Small intestine (tissue), 7 donors: ENCODE measurements around the gene LPP. TPM values are rescaled to one million over a fixed set of nuclear protein-coding genes. Genes with fewer than 3 reads are reported as not detected.

Experiments
- DNase-seq, 2 donors: peaks; one replicate each; pipeline versions ENCODE4 v3.0.0 to v3.0.0-alpha.2; 2013
- FAIRE-seq: peaks from 2 replicates; lab custom pipeline; 2012; peaks lifted over from hg19 to GRCh38; lab: Jason Lieb, UNC
- H3K27ac ChIP-seq, 3 donors: one replicate each; pipeline ENCODE4 v1.5.1; 2013; ENCODE audit warnings: low read length in 2 of 3, mild to moderate bottlenecking in 2 of 3, control low read depth in 1 of 3, inconsistent platforms in 1 of 3, low read depth in 1 of 3, moderate library complexity in 1 of 3
- H3K27me3 ChIP-seq, 3 donors: one replicate each; pipeline ENCODE4 v1.6.1; 2013; ENCODE audit warnings: low read length in 3 of 3, inconsistent platforms in 1 of 3; ENCODE audit not compliant: control insufficient read depth in 3 of 3, insufficient read depth in 3 of 3
- H3K36me3 ChIP-seq, 3 donors: one replicate each; pipeline ENCODE4 v1.6.1; 2013; ENCODE audit warnings: low read length in 3 of 3, inconsistent platforms in 1 of 3, low read depth in 1 of 3, mild to moderate bottlenecking in 1 of 3, moderate library complexity in 1 of 3; ENCODE audit not compliant: control insufficient read depth in 3 of 3, insufficient read depth in 2 of 3
- H3K4me1 ChIP-seq, 3 donors: one replicate each; pipeline ENCODE4 v1.6.1; 2013; ENCODE audit warnings: low read length in 2 of 3, inconsistent platforms in 1 of 3, low read depth in 1 of 3, mild to moderate bottlenecking in 1 of 3, moderate library complexity in 1 of 3; ENCODE audit not compliant: control insufficient read depth in 3 of 3, insufficient read depth in 2 of 3
- H3K4me3 ChIP-seq, 3 donors: one replicate each; pipeline ENCODE4 v1.5.1; 2013; ENCODE audit warnings: low read length in 3 of 3, control low read depth in 1 of 3, inconsistent platforms in 1 of 3, low read depth in 1 of 3, mild to moderate bottlenecking in 1 of 3, moderate library complexity in 1 of 3
- H3K9me3 ChIP-seq, 2 donors: one replicate each; pipeline ENCODE4 v1.6.1; 2013; ENCODE audit warnings: low read depth in 1 of 2, low read length in 1 of 2; ENCODE audit not compliant: control insufficient read depth in 2 of 2, insufficient read depth in 1 of 2
- WGBS, 3 donors: extraction: QIAGEN DNeasy Blood & Tissue Kit; methylation state at CpG; one replicate each; pipeline ENCODE4 v1.1.7; 2013; 5-methylcytosine and 5-hydroxymethylcytosine counted together
- polyA plus RNA-seq, 4 donors: library from polyadenylated mRNA; stranded (reverse) in 3 of 4; unstranded in 1 of 4; fragments of 200-250 nt in 3 of 4; fragments of 120-200 nt in 1 of 4; gene quantifications; one replicate each; pipeline versions ENCODE4 v1.2.1 to v1.2.3, GENCODE V29; 2013
- donor health status: healthy with polysubstance abuse.
- donor health status: control.
- donor health status: control.
- donor health status: Bipolar disorder and iron deficiency.
- donor health status: healthy.

LPP gene
- polyA plus RNA-seq, 4 donors: 5.4 to 35.8 (median 12.4) TPM

DNA sequence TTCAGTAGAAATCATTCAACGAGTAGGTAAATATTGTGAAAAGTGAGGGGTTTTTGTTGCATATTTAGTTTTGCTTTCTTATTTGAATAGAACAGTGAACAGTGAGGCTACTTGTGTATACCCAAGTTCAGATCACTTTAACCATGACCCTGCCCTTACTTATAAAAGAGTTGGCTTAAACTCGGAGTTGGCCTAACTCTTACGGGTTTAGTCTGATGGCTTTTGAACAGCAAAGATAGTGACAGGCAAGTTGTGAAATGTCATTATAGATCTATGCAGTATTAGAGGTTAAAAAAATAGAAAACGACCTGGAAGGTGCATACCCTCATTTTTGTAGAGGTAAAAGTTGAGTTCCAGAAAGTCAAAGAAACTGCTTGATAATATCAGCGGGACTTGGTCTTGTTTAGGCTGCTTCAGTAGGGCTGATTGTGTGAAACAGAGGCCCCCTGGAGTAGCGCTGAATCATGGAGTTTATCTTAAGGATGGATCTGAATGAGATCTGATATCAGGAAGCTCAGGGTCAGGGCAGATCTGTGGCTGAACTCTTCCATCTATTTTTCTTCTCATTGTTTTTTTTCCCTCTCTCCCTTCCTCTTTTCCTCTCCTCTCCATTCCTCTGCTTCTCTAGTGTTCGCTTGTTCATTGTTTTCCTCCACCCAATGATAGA lies 359.8 kb downstream of the LPP start:
- Histone ChIP-seq H3K9me3 (no peaks in the 10 kb centered on the region), H3K36me3 (peaks cover 0 to 3% (median 0%) of the 10 kb centered on the region in 3 donors), H3K27ac (no peak overlapping the region), H3K4me3 (no peak overlapping the region), H3K4me1 (no peaks in the 10 kb centered on the region), H3K27me3 (no peaks in the 10 kb centered on the region)
- WGBS, 3 donors: 90 to 92% (median 92%) methylated on average over 7 of the region's 7 CpGs
- DNase-seq (no peak), FAIRE-seq (no peak)

GRCh38 chr3:188516515-188516914 lies 362.6 kb downstream of the LPP start:
- 66 to 80% (median 75%) methylated on average over 2 of the region's 2 CpGs for WGBS, 3 donors
- Histone ChIP-seq H3K27me3 (no peaks in the 10 kb centered on the region), H3K9me3 (no peaks in the 10 kb centered on the region), H3K36me3 (peaks cover 0 to 6% (median 0%) of the 10 kb centered on the region in 3 donors), H3K27ac (no peak overlapping the region), H3K4me1 (no peaks in the 10 kb centered on the region), H3K4me3 (no peak overlapping the region)
- FAIRE-seq (no peak), DNase-seq (no peak)

GRCh38 chr3:188518416-188518815 lies 364.5 kb downstream of the LPP start:
- WGBS, 3 donors: 87 to 93% (median 91%) methylated on average over 2 of the region's 2 CpGs

GRCh38 chr3:188518835-188519452 lies 365.0 kb downstream of the LPP start:
- Histone ChIP-seq H3K4me1 (no peaks in the 10 kb centered on the region), H3K9me3 (no peaks in the 10 kb centered on the region), H3K27me3 (no peaks in the 10 kb centered on the region), H3K4me3 (no peak overlapping the region), H3K27ac (no peak overlapping the region), H3K36me3 (peaks cover 0 to 6% (median 0%) of the 10 kb centered on the region in 3 donors)
- DNase-seq (no peak), FAIRE-seq (no peak)
- 89 to 91% (median 91%) methylated on average over 6 of the region's 6 CpGs for whole genome bisulfite sequencing, 3 donors

More at GRCh38 chr3:188518416-188518815, 364.5 kb downstream of the LPP start:
- Histone ChIP-seq H3K4me3 (no peak overlapping the region), H3K4me1 (no peaks in the 10 kb centered on the region), H3K9me3 (no peaks in the 10 kb centered on the region), H3K27ac (no peak overlapping the region), H3K36me3 (peaks cover 0 to 6% (median 0%) of the 10 kb centered on the region in 3 donors), H3K27me3 (no peaks in the 10 kb centered on the region)
- DNase-seq: no peak
- no peak for FAIRE-seq

DNA sequence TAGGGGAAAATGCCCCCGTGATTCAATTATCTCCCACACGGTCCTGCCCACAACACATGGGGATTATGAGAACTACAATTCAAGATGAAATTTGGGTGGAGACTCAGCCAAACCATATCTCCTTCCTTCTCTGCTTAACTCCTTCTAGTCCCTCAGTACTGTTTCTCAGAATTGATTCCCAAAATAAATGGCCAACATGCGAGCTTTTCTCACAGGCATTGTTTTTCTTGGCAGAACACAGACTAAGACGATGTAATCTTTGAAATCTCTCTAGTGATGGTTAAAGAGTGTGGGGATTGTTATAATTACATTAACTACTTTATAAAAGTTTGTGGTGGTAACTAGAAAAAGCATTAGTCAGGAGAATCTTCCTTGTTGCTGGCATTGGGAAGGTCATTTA lies 366.5 kb downstream of the LPP start:
- 73 to 78% (median 77%) methylated on average over 4 of the region's 4 CpGs for WGBS, 3 donors
- Histone ChIP-seq H3K9me3 (no peaks in the 10 kb centered on the region), H3K27me3 (no peaks in the 10 kb centered on the region), H3K4me1 (no peaks in the 10 kb centered on the region), H3K36me3 (peaks cover 0 to 9% (median 0%) of the 10 kb centered on the region in 3 donors), H3K27ac (no peak overlapping the region), H3K4me3 (no peak overlapping the region)
- FAIRE-seq (no peak), DNase-seq (no peak)

GRCh38 chr3:188522115-188522514 lies 368.2 kb downstream of the LPP start:
- Histone ChIP-seq H3K27ac (no peak overlapping the region), H3K4me1 (no peaks in the 10 kb centered on the region), H3K4me3 (no peak overlapping the region), H3K27me3 (no peaks in the 10 kb centered on the region), H3K9me3 (no peaks in the 10 kb centered on the region), H3K36me3 (peaks cover 0 to 16% (median 4%) of the 10 kb centered on the region in 3 donors)
- FAIRE-seq: no peak
- WGBS, 3 donors: 77 to 89% (median 80%) methylated on average over 3 of the region's 3 CpGs
- DNase-seq: no peak

DNA sequence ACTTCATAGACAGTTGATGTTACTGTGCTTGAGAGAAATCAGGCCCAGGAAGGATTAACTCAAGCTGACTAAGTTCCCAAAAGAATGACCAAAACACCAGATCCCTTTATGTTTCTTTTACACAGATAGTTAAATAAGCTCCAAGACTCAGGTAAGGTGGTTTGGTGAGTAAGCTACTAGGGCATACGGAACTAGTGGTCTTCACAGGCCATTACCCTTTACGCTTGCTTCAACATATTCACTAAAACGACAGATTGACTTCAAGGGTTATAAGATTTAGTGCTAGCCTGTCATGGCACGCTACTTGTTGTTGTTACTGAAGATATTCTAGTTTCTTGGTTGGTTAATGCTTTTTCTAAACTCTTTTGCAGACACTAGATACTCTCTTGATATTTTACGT lies 369.3 kb downstream of the LPP start:
- Histone ChIP-seq H3K4me1 (no peaks in the 10 kb centered on the region), H3K36me3 (peaks cover 0 to 16% (median 6%) of the 10 kb centered on the region in 3 donors), H3K9me3 (no peaks in the 10 kb centered on the region), H3K27me3 (no peaks in the 10 kb centered on the region), H3K27ac (no peak overlapping the region), H3K4me3 (no peak overlapping the region)
- DNase-seq (no peak), FAIRE-seq (no peak)
- WGBS, 3 donors: 94 to 98% (median 97%) methylated on average over 5 of the region's 5 CpGs

DNA sequence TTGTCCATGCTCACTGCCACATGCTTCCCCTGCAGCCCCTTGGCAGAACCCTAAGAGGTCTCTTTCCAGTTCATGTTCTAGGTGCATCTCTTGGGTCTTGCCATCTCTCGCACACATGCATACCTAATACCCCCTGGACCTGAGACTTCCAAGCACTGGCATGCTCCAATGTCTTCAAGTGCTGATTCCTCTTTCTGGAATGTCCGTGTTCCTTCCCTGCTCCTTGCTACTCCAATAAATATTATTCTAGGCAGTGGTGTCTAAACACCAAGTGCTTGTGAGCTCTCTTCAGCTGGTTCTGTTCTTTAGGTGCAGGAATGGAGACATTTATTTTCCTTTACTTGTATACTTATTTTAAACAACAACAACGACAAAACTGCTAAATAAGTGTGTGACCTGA lies 370.1 kb downstream of the LPP start:
- no peaks in the 10 kb centered on the region for H3K4me1 ChIP-seq
- no peaks in the 10 kb centered on the region for H3K27me3 ChIP-seq
- H3K9me3 ChIP-seq: no peaks in the 10 kb centered on the region
- 58 to 89% (median 66%) methylated on average over 3 of the region's 3 CpGs for WGBS, 3 donors
- FAIRE-seq: no peak
- H3K36me3 ChIP-seq: peaks cover 0 to 16% (median 6%) of the 10 kb centered on the region in 3 donors
- H3K27ac ChIP-seq: no peak overlapping the region
- no peak for DNase-seq
- no peak overlapping the region for H3K4me3 ChIP-seq
